Skeletal muscle satellite cell (primary cell): ENCODE measurements around the gene WNT6.

Experiments
- H3K27me3 ChIP-seq: 2 replicates; pipeline ENCODE4 v1.7.0; 2013; ENCODE audit warnings: low read length; ENCODE audit not compliant: control insufficient read depth, insufficient read depth
- H3K36me3 ChIP-seq: 2 replicates; pipeline ENCODE4 v1.7.0; 2013; ENCODE audit warnings: mild to moderate bottlenecking, control low read depth, low read length; ENCODE audit not compliant: insufficient read depth
- H3K4me1 ChIP-seq: 2 replicates; pipeline ENCODE4 v1.7.0; 2013; ENCODE audit warnings: low read length; ENCODE audit not compliant: control insufficient read depth, insufficient read depth
- H3K4me2 ChIP-seq: 2 replicates; pipeline ENCODE4 v1.7.0; 2013; ENCODE audit warnings: mild to moderate bottlenecking, low read length
- H3K4me3 ChIP-seq: 2 replicates; pipeline ENCODE4 v1.7.0; 2013; ENCODE audit warnings: low read length
- H3K9ac ChIP-seq: 2 replicates; pipeline ENCODE4 v1.7.0; 2013; ENCODE audit warnings: mild to moderate bottlenecking, low read depth, low read length, moderate library complexity
- H3K9me3 ChIP-seq: replicated peaks from 2 replicates; pipeline ENCODE4 v1.7.0; 2013; ENCODE audit warnings: mild to moderate bottlenecking, control low read depth, low read length

The WNT6 gene

DNA sequence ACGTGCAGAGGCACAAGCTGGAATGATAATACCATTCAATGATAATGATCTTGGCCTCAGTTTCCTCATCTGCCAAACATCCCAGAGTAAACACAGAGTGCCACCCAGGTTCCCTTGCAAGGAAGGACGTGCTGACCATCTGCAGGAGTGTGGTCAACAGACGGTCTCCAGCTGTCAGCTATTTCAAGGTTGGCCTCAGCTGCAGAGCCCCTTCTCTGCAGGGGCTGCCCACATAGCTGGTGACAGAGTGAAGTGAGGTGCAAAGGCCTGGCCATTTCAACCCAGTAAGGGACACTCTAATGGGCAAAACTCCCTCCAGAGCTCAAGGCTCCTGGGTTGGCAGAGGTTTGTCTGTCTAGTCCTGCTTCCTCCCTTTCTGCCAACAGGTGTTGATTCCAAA, 8.3 kb upstream of the WNT6 start:
- Histone ChIP-seq H3K36me3 (no peaks in the 10 kb centered on the region), H3K27me3 (peaks cover 37% of the 10 kb centered on the region), H3K4me2 (no peak overlapping the region), H3K9ac (no peak overlapping the region), H3K9me3 (no peaks in the 10 kb centered on the region), H3K4me1 (peaks cover 5% of the 10 kb centered on the region), H3K4me3 (no peak overlapping the region)

- H3K27me3 ChIP-seq = peaks cover 53% of the 10 kb centered on the region
- no peak overlapping the region for H3K4me2 ChIP-seq
- H3K9me3 ChIP-seq = no peaks in the 10 kb centered on the region
- H3K9ac ChIP-seq = no peak overlapping the region
- H3K4me3 ChIP-seq = no peak overlapping the region
- H3K36me3 ChIP-seq = no peaks in the 10 kb centered on the region
- peaks cover 5% of the 10 kb centered on the region for H3K4me1 ChIP-seq
Measured at GRCh38 chr2:218852911-218853667, 6.5 kb upstream of the WNT6 start.

GRCh38 chr2:218853766-218854165, 5.8 kb upstream of the WNT6 start:
- no peaks in the 10 kb centered on the region for H3K36me3 ChIP-seq
- no peak overlapping the region for H3K9ac ChIP-seq
- no peak overlapping the region for H3K4me2 ChIP-seq
- no peak overlapping the region for H3K4me3 ChIP-seq
- H3K9me3 ChIP-seq = no peaks in the 10 kb centered on the region
- peaks cover 59% of the 10 kb centered on the region for H3K27me3 ChIP-seq
- peaks cover 5% of the 10 kb centered on the region for H3K4me1 ChIP-seq

DNA sequence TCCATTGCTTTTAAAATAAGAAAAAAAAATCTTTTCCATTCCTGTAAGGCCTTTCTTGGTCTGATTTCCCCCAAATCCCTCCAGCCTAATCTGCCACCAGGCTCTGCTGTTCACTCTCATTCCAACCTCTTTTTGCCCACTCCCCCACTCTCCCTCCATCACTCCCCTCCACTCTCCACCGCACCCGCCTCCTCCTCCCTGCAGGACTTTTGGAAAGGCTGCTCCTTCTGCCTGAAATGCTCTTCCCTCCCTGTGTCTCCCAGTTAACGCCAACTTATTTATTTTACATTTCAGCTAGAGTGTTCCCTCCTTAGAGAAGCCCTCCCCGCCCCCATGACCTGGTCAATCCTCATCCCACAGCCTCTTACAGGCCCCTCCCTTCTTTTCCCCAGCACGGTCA, 4.7 kb upstream of the WNT6 start:
- no peak overlapping the region for H3K4me3 ChIP-seq
- no peak overlapping the region for H3K9ac ChIP-seq
- H3K36me3 ChIP-seq = no peaks in the 10 kb centered on the region
- H3K27me3 ChIP-seq = peaks cover 67% of the 10 kb centered on the region
- peaks cover 5% of the 10 kb centered on the region for H3K4me1 ChIP-seq
- no peak overlapping the region for H3K4me2 ChIP-seq
- H3K9me3 ChIP-seq = no peaks in the 10 kb centered on the region

DNA sequence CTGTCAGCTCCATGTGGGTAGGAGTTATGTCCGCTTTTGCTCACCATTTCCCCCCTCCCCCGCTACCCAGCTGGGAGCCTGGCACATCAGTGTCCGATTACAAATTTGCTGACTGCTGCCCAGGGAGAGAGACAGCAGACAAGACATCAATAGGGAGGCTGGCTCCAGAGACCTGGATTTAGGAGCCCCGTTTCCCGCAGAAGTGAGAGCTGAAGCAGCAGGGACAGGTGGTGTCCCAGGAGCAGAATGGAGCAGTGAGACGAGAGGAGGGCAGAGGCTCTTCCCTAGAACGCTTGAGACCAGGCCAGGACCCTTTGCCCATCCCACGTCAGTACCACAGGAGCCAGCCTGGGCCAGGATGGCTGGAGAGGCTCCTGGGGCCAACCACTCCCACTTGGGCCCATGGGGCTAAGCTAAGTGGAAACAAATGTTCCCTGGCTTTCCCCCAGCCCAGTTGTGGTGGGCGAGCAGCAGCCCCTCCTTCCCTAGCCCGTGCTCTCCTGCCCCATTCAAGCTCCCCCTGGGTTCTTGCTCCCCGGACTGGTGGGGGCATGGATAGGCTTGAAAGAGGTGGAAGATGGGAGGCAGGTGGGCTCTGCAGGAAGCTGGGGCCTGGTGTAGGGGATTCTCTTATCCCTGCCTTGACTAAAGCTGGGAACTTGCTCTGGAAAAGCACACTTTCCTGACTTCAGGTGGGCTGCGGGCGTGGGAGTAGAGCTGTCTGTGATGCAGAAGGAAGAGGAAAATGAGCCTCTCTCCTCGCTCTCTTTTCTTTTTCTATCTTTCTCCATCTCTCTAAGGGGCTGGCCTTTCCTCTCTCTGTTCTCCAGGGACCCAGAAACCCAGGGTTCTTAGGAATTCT, 4.1 kb upstream of the WNT6 start:
- H3K4me1 ChIP-seq = peaks cover 8% of the 10 kb centered on the region
- no peaks in the 10 kb centered on the region for H3K36me3 ChIP-seq
- H3K27me3 ChIP-seq = peaks cover 74% of the 10 kb centered on the region
- no peak overlapping the region for H3K4me2 ChIP-seq
- H3K4me3 ChIP-seq = no peak overlapping the region
- no peak overlapping the region for H3K9ac ChIP-seq
- H3K9me3 ChIP-seq = no peaks in the 10 kb centered on the region

- Histone ChIP-seq H3K4me2 (no peak overlapping the region), H3K4me3 (no peak overlapping the region), H3K36me3 (no peaks in the 10 kb centered on the region), H3K4me1 (peaks cover 8% of the 10 kb centered on the region), H3K27me3 (peaks cover 79% of the 10 kb centered on the region), H3K9me3 (no peaks in the 10 kb centered on the region), H3K9ac (no peak overlapping the region)
Measured at GRCh38 chr2:218856167-218856895, 3.3 kb upstream of the WNT6 start.

- Histone ChIP-seq H3K4me2 (no peak overlapping the region), H3K4me3 (no peak overlapping the region), H3K36me3 (no peaks in the 10 kb centered on the region), H3K27me3 (peaks cover 84% of the 10 kb centered on the region), H3K9ac (no peak overlapping the region), H3K9me3 (no peaks in the 10 kb centered on the region), H3K4me1 (peaks cover 8% of the 10 kb centered on the region)
Measured at GRCh38 chr2:218856896-218857243, 2.7 kb upstream of the WNT6 start.

DNA sequence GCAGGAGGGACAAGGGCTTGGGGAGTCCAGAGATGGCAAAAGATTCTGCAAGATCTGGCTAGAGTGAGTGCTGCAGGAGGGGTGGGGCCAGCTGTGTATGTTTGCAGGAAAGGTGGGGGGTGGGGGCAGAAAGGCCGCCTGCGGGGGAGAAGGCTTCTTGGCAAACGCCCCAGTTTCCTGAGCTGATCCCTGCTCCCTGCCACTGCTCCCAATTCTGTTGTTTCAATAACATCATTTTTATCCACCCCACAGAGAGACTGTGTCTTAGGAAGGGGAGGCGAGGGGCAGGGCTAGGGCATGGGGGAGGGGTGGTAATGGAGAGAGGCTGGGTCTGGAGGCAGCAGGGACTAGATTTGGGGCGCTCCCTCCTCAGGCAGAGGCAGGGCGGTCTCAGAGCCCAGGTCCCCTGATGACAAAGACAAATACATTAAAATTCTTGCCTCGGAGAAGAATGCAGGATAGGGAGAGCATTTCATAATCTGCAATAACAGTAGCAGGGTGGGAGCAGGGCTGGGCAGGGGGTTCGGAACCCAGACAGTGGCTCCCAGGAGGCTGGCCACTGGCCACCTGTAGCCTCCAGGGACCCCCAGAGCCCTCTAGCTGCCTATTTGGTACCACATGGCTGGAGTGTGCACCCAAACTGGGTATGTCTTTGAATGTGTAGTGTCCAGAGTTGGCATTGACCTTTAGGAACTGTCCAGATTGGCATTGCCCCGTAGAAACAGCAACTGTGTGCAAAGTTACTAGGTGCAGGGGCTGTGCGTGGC, 2.1 kb upstream of the WNT6 start:
- no peaks in the 10 kb centered on the region for H3K36me3 ChIP-seq
- H3K27me3 ChIP-seq = peaks cover 86% of the 10 kb centered on the region
- no peak overlapping the region for H3K4me2 ChIP-seq
- peaks cover 8% of the 10 kb centered on the region for H3K4me1 ChIP-seq
- no peaks in the 10 kb centered on the region for H3K9me3 ChIP-seq
- no peak overlapping the region for H3K4me3 ChIP-seq
- H3K9ac ChIP-seq = no peak overlapping the region

DNA sequence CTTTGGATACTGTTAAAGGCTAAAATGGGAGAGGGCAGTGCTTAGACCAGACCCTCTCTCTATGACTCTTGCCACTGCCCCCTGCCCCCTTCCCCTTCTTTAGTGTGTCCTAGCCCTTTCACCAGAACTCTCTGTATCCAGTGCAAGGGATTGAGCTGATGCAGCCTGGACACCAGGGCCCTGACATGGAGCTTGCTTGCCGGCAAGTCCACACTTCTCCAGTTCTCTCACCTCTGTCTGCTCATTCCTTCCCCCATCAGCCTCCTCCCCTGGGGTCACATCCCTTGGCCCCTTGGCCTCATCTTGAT, 1.5 kb upstream of the WNT6 start:
- H3K27me3 ChIP-seq = peaks cover 88% of the 10 kb centered on the region
- H3K4me1 ChIP-seq = peaks cover 8% of the 10 kb centered on the region
- no peak overlapping the region for H3K4me3 ChIP-seq
- H3K4me2 ChIP-seq = no peak overlapping the region
- H3K9ac ChIP-seq = no peak overlapping the region
- H3K9me3 ChIP-seq = no peaks in the 10 kb centered on the region
- H3K36me3 ChIP-seq = no peaks in the 10 kb centered on the region

GRCh38 chr2:218858671-218859555, 692 bp upstream of the WNT6 start:
- Histone ChIP-seq H3K9ac (no peak overlapping the region), H3K4me1 (peaks cover 6% of the 10 kb centered on the region), H3K36me3 (no peaks in the 10 kb centered on the region), H3K4me3 (no peak overlapping the region), H3K27me3 (peaks cover 86% of the 10 kb centered on the region), H3K4me2 (peak overlapping the region; percentile 41), H3K9me3 (no peaks in the 10 kb centered on the region)
